Pancreas (tissue), 10 donors: ENCODE measurements around the gene CRLF1. TPM values are rescaled to one million over a fixed set of nuclear protein-coding genes. Genes with fewer than 3 reads are reported as not detected.

ENCODE experiments used
- ATAC-seq, 4 donors: fragments of 200-7000 bp; cut with Tn5 transposase; one replicate each; pipeline versions ENCODE4 v1.8.0 to v1.9.1; 2020; ENCODE audit warnings: mild to moderate bottlenecking in 4 of 4, moderate library complexity in 4 of 4
- DNase-seq, 6 donors: peaks; one replicate each; pipeline ENCODE4 v3.0.0-alpha.2; 2020
- FAIRE-seq: peaks from 2 replicates; lab custom pipeline; 2012; peaks lifted over from hg19 to GRCh38; lab: Jason Lieb, UNC
- H3K27ac ChIP-seq, 4 donors: fragments of 200-600 bp; sonication (generic); 1 replicate in 3 of 4; 2 replicates in 1 of 4; pipeline versions ENCODE4 v1.5.0 to v1.8.0; 2020
- H3K27me3 ChIP-seq, 4 donors: fragments of 200-600 bp; one replicate each; pipeline ENCODE4 v1.8.0; 2021
- H3K36me3 ChIP-seq, 3 donors: fragments of 200-600 bp; sonication (generic) in 1 of 3; one replicate each; pipeline versions ENCODE4 v1.5.0 to v1.8.0; 2020 to 2021
- H3K4me1 ChIP-seq, 3 donors: fragments of 200-600 bp; one replicate each; pipeline ENCODE4 v1.8.0; 2021
- H3K4me3 ChIP-seq, 4 donors: fragments of 200-600 bp; sonication (generic) in 2 of 4; one replicate each; pipeline versions ENCODE4 v1.5.0 to v1.8.0; 2020 to 2021
- H3K9me3 ChIP-seq, 4 donors: fragments of 200-600 bp; one replicate each; pipeline ENCODE4 v1.8.0; 2021
- CTCF ChIP-seq, 4 donors: fragments of 200-600 bp; sonication (generic) in 3 of 4; IDR thresholded peaks; one replicate each; pipeline versions ENCODE4 v1.5.0 to v1.8.0; 2021; ENCODE audit warnings: antibody characterized with exemption in 4 of 4
- WGBS, 2 donors: extraction: QIAGEN DNeasy Blood & Tissue Kit; methylation state at CpG; one replicate each; pipeline ENCODE4 v1.1.7; 2013; 5-methylcytosine and 5-hydroxymethylcytosine counted together
- intact Hi-C, 3 donors: fragments of 100-400 bp; cut with DNase I; formaldehyde crosslinking; loops; one replicate each; pipeline versions ENCODE4 v1.11.1 to v1.14.2; 2022
- polyA plus RNA-seq, 2 donors: library from polyadenylated mRNA; stranded (reverse); fragments of 200-250 nt; gene quantifications; one replicate each; pipeline ENCODE4 v1.2.3, GENCODE V29; 2013
- total RNA-seq, 6 donors: library from RNA; stranded (reverse); fragmentation: NEBNext Ultra II Directional in 4 of 6; extraction: Animal tissue kit (Norgen Biotek cat#: 25700) in 4 of 6; gene quantifications; one replicate each; pipeline versions ENCODE4 v1.2.1 to v1.2.4, GENCODE V29; 2021 to 2023
- donor health status: healthy with polysubstance abuse.
- donor health status: DM: no; HTN: no; CAD: no; lungs with moderate emphysema.
- donor health status: DM: no; HTN: no; CAD: no.
- donor health status: control.
- donor health status: control.
- donor health status: Bipolar disorder and iron deficiency.
- donor health status: DM: yes; HTN: yes; CAD: no.
- donor health status: DM: no; HTN: no; CAD: no.
- donor health status: DM: no; HTN: no; CAD: no.
- donor health status: DM: yes; HTN: yes; CAD: no.

The CRLF1 gene
- total RNA-seq (1 to 10 TPM in 5 of 6 donors, under 1 TPM in 1; 0.87 to 9.1 (median 4.1) TPM), polyA plus RNA-seq (10 to 100 TPM in 1 of 2 donors, 1 to 10 TPM in 1; 9.6 to 20.3 TPM)

- ATAC-seq (peak in 1 of 4 donors; percentile 37), FAIRE-seq (no peak), DNase-seq (no peak)
- intact Hi-C loops: no loop called here
- H3K27ac ChIP-seq: no peak within 1 kb of the TSS
- TF ChIP-seq CTCF (IDR thresholded peaks at IDR 0.05): no peak
- WGBS, 2 donors: 1 to 2% methylated on average over 27 to 112 of the region's 116 CpGs
- peak within 1 kb of the TSS in 2 of 4 donors; percentile 5 to 16 for H3K4me3 ChIP-seq
- H3K27me3 ChIP-seq: peaks cover 0 to 29% (median 8%) of the 10 kb centered on the region in 4 donors
- H3K9me3 ChIP-seq: no peaks in the 10 kb centered on the region
- peaks cover 0 to 8% (median 0%) of the 10 kb centered on the region in 3 donors for H3K4me1 ChIP-seq
- no peaks in the 10 kb centered on the region for H3K36me3 ChIP-seq
Measured at GRCh38 chr19:18606281-18607225, at the start of gene CRLF1. CRLF1 (minus strand) TSS chr19:18606799; CDS start chr19:18606656, 143 bp downstream.

- WGBS, 2 donors: 95 to 97% methylated on average over 13 of the region's 13 CpGs
- no peak for FAIRE-seq
- no peak for ATAC-seq
Measured at GRCh38 chr19:18655173-18655844, 48.7 kb upstream of the CRLF1 start.

GRCh38 chr19:18654469-18654868 is 47.9 kb upstream of the CRLF1 start:
- Histone ChIP-seq H3K36me3 (no peaks in the 10 kb centered on the region), H3K27ac (no peak overlapping the region), H3K27me3 (no peaks in the 10 kb centered on the region), H3K4me1 (no peaks in the 10 kb centered on the region), H3K9me3 (no peaks in the 10 kb centered on the region), H3K4me3 (no peak overlapping the region)
- intact Hi-C loops: no loop called here
- FAIRE-seq: no peak
- no peak for DNase-seq
- no peak for ATAC-seq
- 95 to 97% methylated on average over 7 of the region's 7 CpGs for WGBS, 2 donors
- TF ChIP-seq CTCF (IDR thresholded peaks at IDR 0.05): no peak

More at GRCh38 chr19:18655173-18655844, 48.7 kb upstream of the CRLF1 start:
- H3K27ac ChIP-seq: no peak overlapping the region
- intact Hi-C loops: no loop called here
- no peaks in the 10 kb centered on the region for H3K4me1 ChIP-seq
- H3K4me3 ChIP-seq: no peak overlapping the region
- no peak for TF ChIP-seq CTCF (IDR thresholded peaks at IDR 0.05)
- DNase-seq: no peak
- H3K9me3 ChIP-seq: no peaks in the 10 kb centered on the region
- H3K27me3 ChIP-seq: no peaks in the 10 kb centered on the region
- H3K36me3 ChIP-seq: no peaks in the 10 kb centered on the region

- no peak for DNase-seq
- Histone ChIP-seq H3K27me3 (no peaks in the 10 kb centered on the region), H3K36me3 (no peaks in the 10 kb centered on the region), H3K4me1 (no peaks in the 10 kb centered on the region), H3K27ac (no peak overlapping the region), H3K4me3 (no peak overlapping the region), H3K9me3 (no peaks in the 10 kb centered on the region)
- no peak for TF ChIP-seq CTCF (IDR thresholded peaks at IDR 0.05)
- 95 to 100% methylated on average over 1 of the region's 1 CpG for WGBS, 2 donors
- ATAC-seq: no peak
- no peak for FAIRE-seq
- intact Hi-C loops: no loop called here
Measured at GRCh38 chr19:18653853-18654252, 47.3 kb upstream of the CRLF1 start.
